HCT116 (cell line): Measurements from ENCODE around the gene PIK3R4. TPM values are rescaled to one million over a fixed set of nuclear protein-coding genes. Genes with fewer than 3 reads are reported as not detected.

Experiments used
- ATAC-seq: fragments of 200-7000 bp; cut with Tn5 transposase; 2 replicates; pipeline ENCODE4 v1.9.1; 2020; ENCODE audit warnings: mild to moderate bottlenecking, moderate library complexity
- BruUV-seq: library from RNA; stranded (reverse); fragments of 400-500 nt; replicated peaks from 2 replicates; lab custom pipeline; 2021; lab: Mats Ljungman, UMichigan
- CTCF ChIA-PET: fragments of 300-600 bp; sonication (Branson Sonifier 250); formaldehyde crosslinking; loops from one replicate; lab custom pipeline; 2021; ENCODE audit warnings: antibody characterized with exemption; lab: Charles Lee
- POLR2A ChIA-PET: fragments of 300-600, 350-600 bp; sonication (Branson Sonifier 250); formaldehyde crosslinking; loops from one replicate; lab custom pipeline; 2021; ENCODE audit warnings: antibody characterized with exemption; lab: Charles Lee
- RAD21 ChIA-PET, 2 experiments: fragments of 300-600 bp; sonication (Branson Sonifier 250); formaldehyde crosslinking; loops; one replicate each; lab custom pipeline; 2023; ENCODE audit warnings: low total read pairs in 2 of 2; ENCODE audit not compliant: uncharacterized antibody in 2 of 2, unreplicated experiment in 2 of 2, low non-redundant PET in 1 of 2; lab: Charles Lee
- DNase-seq: peaks from one replicate; pipeline ENCODE4 v3.0.0-alpha.2; 2010; ENCODE audit warnings: low read depth, low spot score
- H2AFZ ChIP-seq: fragments of 200-600 bp; shearing (Covaris generic), sonication (generic); 2 replicates; pipeline ENCODE4 v1.6.1; 2017; ENCODE audit warnings: low read depth, mixed run types, mixed read lengths, antibody characterized with exemption, low read length; ENCODE audit not compliant: poor library complexity, severe bottlenecking
- H3K27ac ChIP-seq: 2 replicates; pipeline ENCODE4 v1.5.1; 2012; ENCODE audit warnings: low read depth, low read length
- H3K27me3 ChIP-seq: fragments of 200-600 bp; sonication (generic); 2 replicates; pipeline ENCODE4 v1.6.1; 2016; ENCODE audit warnings: mixed run types, low read length, mixed read lengths; ENCODE audit not compliant: insufficient read depth
- H3K36me3 ChIP-seq, 2 experiments: fragments of 200-500 bp in 1 of 2; fragments of 200-600 bp in 1 of 2; sonication (Bioruptor generic) in 1 of 2; sonication (generic) in 1 of 2; 2 replicates each; pipeline versions ENCODE4 v1.5.1 to v1.6.1; 2014 to 2016; ENCODE audit warnings: low read length in 2 of 2, inconsistent platforms in 1 of 2, mixed read lengths in 1 of 2, mixed run types in 1 of 2; ENCODE audit not compliant: insufficient read depth in 2 of 2, control insufficient read depth in 1 of 2
- H3K4me1 ChIP-seq, 2 experiments: fragments of 200-600 bp in 1 of 2; sonication (generic) in 1 of 2; 2 replicates each; pipeline versions ENCODE4 v1.5.1 to v1.6.1; 2012 to 2017; ENCODE audit warnings: low read length in 2 of 2, inconsistent platforms in 1 of 2, mild to moderate bottlenecking in 1 of 2, mixed read lengths in 1 of 2, mixed run types in 1 of 2, moderate library complexity in 1 of 2; ENCODE audit not compliant: insufficient read depth in 2 of 2, control insufficient read depth in 1 of 2
- H3K4me2 ChIP-seq: fragments of 200-600 bp; sonication (generic); 2 replicates; pipeline ENCODE4 v1.6.1; 2017; ENCODE audit warnings: mixed run types, low read length, mixed read lengths
- H3K4me3 ChIP-seq, 2 experiments: fragments of 200-600 bp in 1 of 2; sonication (generic) in 1 of 2; replicated peaks in 1 of 2; 2 replicates each; pipeline ENCODE4 v1.5.1; 2011 to 2016; ENCODE audit warnings: low read length in 2 of 2, control low read depth in 1 of 2, low read depth in 1 of 2, mild to moderate bottlenecking in 1 of 2, mixed read lengths in 1 of 2, mixed run types in 1 of 2
- H3K79me2 ChIP-seq: fragments of 200-600 bp; sonication (generic); 2 replicates; pipeline ENCODE4 v1.6.1; 2017; ENCODE audit warnings: mild to moderate bottlenecking, mixed run types, low read length, moderate library complexity, mixed read lengths; ENCODE audit not compliant: insufficient read depth
- H3K9ac ChIP-seq: fragments of 200-600 bp; sonication (generic); 2 replicates; pipeline ENCODE4 v1.6.1; 2016; ENCODE audit warnings: low read length, mixed read lengths
- H3K9me2 ChIP-seq: fragments of 200-600 bp; sonication (generic), shearing (Covaris generic); 2 replicates; pipeline ENCODE4 v1.6.1; 2017; ENCODE audit warnings: mixed run types, mild to moderate bottlenecking, moderate library complexity; ENCODE audit not compliant: insufficient read depth
- H3K9me3 ChIP-seq, 2 experiments: fragments of 200-500 bp in 1 of 2; fragments of 200-600 bp in 1 of 2; sonication (Bioruptor generic) in 1 of 2; sonication (generic) in 1 of 2; 2 replicates each; pipeline ENCODE4 v1.6.1; 2014 to 2017; ENCODE audit warnings: low read length in 2 of 2, mixed read lengths in 2 of 2, inconsistent platforms in 1 of 2, low read depth in 1 of 2, mild to moderate bottlenecking in 1 of 2, mixed run types in 1 of 2, moderate library complexity in 1 of 2; ENCODE audit not compliant: control insufficient read depth in 1 of 2, insufficient read depth in 1 of 2
- H4K20me1 ChIP-seq: fragments of 200-600 bp; sonication (generic), shearing (Covaris generic); 2 replicates; pipeline ENCODE4 v1.6.1; 2017; ENCODE audit warnings: mixed run types, mild to moderate bottlenecking, moderate library complexity; ENCODE audit not compliant: insufficient read depth
- EGR1 ChIP-seq: IDR thresholded peaks from 2 replicates; pipeline ENCODE4 v1.6.1; 2012; ENCODE audit warnings: low read depth
- ELF1 ChIP-seq: IDR thresholded peaks from 2 replicates; pipeline ENCODE4 v1.6.1; 2012; ENCODE audit warnings: low read depth, borderline replicate concordance
- EZH2 ChIP-seq: fragments of 200-600 bp; sonication (generic); IDR thresholded peaks from 2 replicates; pipeline ENCODE4 v1.6.1; 2017; ENCODE audit warnings: antibody characterized with exemption, mixed run types
- EZH2phosphoT487 ChIP-seq: fragments of 200-600 bp; IDR thresholded peaks from 2 replicates; pipeline ENCODE4 v1.6.1; 2018; ENCODE audit warnings: antibody characterized with exemption, borderline replicate concordance
- FOSL1 ChIP-seq: IDR thresholded peaks from 2 replicates; pipeline ENCODE4 v1.6.1; 2012; ENCODE audit warnings: low read depth
- JUND ChIP-seq: IDR thresholded peaks from 2 replicates; pipeline ENCODE4 v1.6.1; 2012
- POLR2A ChIP-seq: IDR thresholded peaks from 2 replicates; pipeline ENCODE4 v1.7.0; 2011; ENCODE audit warnings: borderline replicate concordance; ENCODE audit not compliant: insufficient read depth, insufficient read length; ENCODE audit errors: extremely low read depth
- POLR2AphosphoS5 ChIP-seq: IDR thresholded peaks from 2 replicates; pipeline ENCODE4 v1.6.1; 2011; ENCODE audit warnings: mild to moderate bottlenecking, low read depth, low read length, moderate library complexity
- RAD21 ChIP-seq: IDR thresholded peaks from 2 replicates; pipeline ENCODE4 v1.6.1; 2012; ENCODE audit warnings: low read depth, mild to moderate bottlenecking
- SIN3A ChIP-seq: IDR thresholded peaks from 2 replicates; pipeline ENCODE4 v1.6.1; 2012; ENCODE audit warnings: low read depth
- SP1 ChIP-seq: IDR thresholded peaks from 2 replicates; pipeline ENCODE4 v1.6.1; 2012; ENCODE audit warnings: low read depth
- TCF7L2 ChIP-seq: IDR thresholded peaks from 2 replicates; pipeline ENCODE4 v1.7.0; 2011; ENCODE audit warnings: borderline replicate concordance, inconsistent platforms; ENCODE audit not compliant: insufficient read depth, insufficient read length; ENCODE audit errors: extremely low read depth
- YY1 ChIP-seq: IDR thresholded peaks from 2 replicates; pipeline ENCODE4 v1.6.1; 2011; ENCODE audit warnings: low read length, low read depth, moderate library complexity, mild to moderate bottlenecking; ENCODE audit not compliant: insufficient replicate concordance; ENCODE audit errors: extremely low read depth
- ZFX ChIP-seq: fragments of 450-650 bp; IDR thresholded peaks from 2 replicates; pipeline ENCODE4 v1.6.1; 2017
- ZNF274 ChIP-seq: fragments of 200-500 bp; sonication (Bioruptor generic); IDR thresholded peaks from 2 replicates; pipeline ENCODE4 v1.6.1; 2014; ENCODE audit warnings: mild to moderate bottlenecking, low read depth, low read length, inconsistent platforms
- intact Hi-C: fragments of 100-400 bp; cut with micrococcal nuclease; formaldehyde crosslinking; loops from 2 replicates; pipeline ENCODE4 v1.10.0; 2022
- total RNA-seq: library from RNA; stranded (reverse); gene quantifications from one replicate; pipeline ENCODE4 v1.2.1, GENCODE V29; 2021; ENCODE audit not compliant: unreplicated experiment
- TF ChIP-seq, protein P1 (sequence below): IDR thresholded peaks from 2 replicates; pipeline ENCODE4 v1.6.1; 2012
- TF ChIP-seq, protein P2 (sequence below): IDR thresholded peaks from 2 replicates; pipeline ENCODE4 v1.6.1; 2012
- TF ChIP-seq, protein P3 (sequence below): IDR thresholded peaks from 2 replicates; pipeline ENCODE4 v1.6.1; 2011; ENCODE audit warnings: mild to moderate bottlenecking, low read length, moderate library complexity; ENCODE audit not compliant: insufficient replicate concordance; ENCODE audit errors: extremely low read depth
- TF ChIP-seq, protein P4 (sequence below): IDR thresholded peaks from 2 replicates; pipeline ENCODE4 v1.6.1; 2012; ENCODE audit warnings: low read depth

Gene PIK3R4
- total RNA-seq, 1 experiment from 2014 or later = 23.5 TPM

DNA sequence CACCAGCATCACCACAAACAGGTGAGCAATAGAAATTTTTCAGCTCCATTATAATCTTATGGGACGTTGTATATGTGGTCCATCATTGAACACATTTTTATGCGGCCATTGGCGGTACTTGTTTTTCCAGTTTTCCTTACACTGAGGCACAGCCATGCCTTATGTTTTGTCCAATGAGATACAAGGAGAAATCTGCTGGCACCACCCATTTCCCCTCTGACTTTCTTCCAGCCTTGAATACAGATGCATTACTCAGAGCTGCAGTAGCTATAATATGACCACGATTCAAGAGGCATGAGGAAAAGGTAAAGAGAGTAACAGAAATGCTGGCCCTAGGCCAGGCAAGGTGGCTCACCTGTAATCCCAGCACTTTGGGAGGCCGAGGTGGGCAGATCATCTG lies 9.0 kb upstream of the PIK3R4 start (continued):
- TF ChIP-seq YY1 = no peak
- no peak for TF ChIP-seq JUND
- TF ChIP-seq, all 23 proteins: peak for 0

DNA sequence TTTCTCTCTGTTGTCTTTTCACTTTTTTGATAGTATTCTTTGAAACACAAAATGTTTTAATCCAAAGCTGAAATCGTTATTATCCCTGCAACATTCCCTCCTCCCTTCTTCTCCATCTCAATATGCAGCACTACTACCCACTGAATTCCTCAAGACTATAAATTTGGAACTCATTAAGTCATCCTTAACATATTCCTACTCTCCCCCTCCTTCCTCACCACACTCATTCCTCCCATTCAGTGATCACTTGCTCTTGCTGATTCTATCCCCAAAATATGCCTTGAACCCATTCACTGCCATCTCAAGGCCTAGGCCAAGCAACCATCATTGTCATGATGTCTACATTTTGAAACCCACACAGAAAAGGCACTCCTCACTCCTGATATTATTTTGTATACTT lies 2.4 kb upstream of the PIK3R4 start:
- BruUV-seq = no TSS peak
- H4K20me1 ChIP-seq = no peaks in the 10 kb centered on the region
- TF ChIP-seq SIN3A (no peak), RAD21 (no peak), EZH2 (no peak), YY1 (no peak), TCF7L2 (no peak), ZNF274 (no peak), POLR2A (no peak), EZH2phosphoT487 (no peak), ELF1 (no peak), EGR1 (no peak), JUND (no peak), ZFX (no peak), POLR2AphosphoS5 (no peak), FOSL1 (no peak), SP1 (no peak)
- TF ChIP-seq, protein P1, sequence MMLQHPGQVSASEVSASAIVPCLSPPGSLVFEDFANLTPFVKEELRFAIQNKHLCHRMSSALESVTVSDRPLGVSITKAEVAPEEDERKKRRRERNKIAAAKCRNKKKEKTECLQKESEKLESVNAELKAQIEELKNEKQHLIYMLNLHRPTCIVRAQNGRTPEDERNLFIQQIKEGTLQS = no peak
- TF ChIP-seq, protein P2, sequence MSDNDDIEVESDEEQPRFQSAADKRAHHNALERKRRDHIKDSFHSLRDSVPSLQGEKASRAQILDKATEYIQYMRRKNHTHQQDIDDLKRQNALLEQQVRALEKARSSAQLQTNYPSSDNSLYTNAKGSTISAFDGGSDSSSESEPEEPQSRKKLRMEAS = no peak
- TF ChIP-seq, protein P3, sequence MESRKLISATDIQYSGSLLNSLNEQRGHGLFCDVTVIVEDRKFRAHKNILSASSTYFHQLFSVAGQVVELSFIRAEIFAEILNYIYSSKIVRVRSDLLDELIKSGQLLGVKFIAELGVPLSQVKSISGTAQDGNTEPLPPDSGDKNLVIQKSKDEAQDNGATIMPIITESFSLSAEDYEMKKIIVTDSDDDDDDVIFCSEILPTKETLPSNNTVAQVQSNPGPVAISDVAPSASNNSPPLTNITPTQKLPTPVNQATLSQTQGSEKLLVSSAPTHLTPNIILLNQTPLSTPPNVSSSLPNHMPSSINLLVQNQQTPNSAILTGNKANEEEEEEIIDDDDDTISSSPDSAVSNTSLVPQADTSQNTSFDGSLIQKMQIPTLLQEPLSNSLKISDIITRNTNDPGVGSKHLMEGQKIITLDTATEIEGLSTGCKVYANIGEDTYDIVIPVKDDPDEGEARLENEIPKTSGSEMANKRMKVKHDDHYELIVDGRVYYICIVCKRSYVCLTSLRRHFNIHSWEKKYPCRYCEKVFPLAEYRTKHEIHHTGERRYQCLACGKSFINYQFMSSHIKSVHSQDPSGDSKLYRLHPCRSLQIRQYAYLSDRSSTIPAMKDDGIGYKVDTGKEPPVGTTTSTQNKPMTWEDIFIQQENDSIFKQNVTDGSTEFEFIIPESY = no peak
- TF ChIP-seq, protein P4, sequence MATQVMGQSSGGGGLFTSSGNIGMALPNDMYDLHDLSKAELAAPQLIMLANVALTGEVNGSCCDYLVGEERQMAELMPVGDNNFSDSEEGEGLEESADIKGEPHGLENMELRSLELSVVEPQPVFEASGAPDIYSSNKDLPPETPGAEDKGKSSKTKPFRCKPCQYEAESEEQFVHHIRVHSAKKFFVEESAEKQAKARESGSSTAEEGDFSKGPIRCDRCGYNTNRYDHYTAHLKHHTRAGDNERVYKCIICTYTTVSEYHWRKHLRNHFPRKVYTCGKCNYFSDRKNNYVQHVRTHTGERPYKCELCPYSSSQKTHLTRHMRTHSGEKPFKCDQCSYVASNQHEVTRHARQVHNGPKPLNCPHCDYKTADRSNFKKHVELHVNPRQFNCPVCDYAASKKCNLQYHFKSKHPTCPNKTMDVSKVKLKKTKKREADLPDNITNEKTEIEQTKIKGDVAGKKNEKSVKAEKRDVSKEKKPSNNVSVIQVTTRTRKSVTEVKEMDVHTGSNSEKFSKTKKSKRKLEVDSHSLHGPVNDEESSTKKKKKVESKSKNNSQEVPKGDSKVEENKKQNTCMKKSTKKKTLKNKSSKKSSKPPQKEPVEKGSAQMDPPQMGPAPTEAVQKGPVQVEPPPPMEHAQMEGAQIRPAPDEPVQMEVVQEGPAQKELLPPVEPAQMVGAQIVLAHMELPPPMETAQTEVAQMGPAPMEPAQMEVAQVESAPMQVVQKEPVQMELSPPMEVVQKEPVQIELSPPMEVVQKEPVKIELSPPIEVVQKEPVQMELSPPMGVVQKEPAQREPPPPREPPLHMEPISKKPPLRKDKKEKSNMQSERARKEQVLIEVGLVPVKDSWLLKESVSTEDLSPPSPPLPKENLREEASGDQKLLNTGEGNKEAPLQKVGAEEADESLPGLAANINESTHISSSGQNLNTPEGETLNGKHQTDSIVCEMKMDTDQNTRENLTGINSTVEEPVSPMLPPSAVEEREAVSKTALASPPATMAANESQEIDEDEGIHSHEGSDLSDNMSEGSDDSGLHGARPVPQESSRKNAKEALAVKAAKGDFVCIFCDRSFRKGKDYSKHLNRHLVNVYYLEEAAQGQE = no peak
- H3K9me3 ChIP-seq = no peaks in the 10 kb centered on the region
- no peaks in the 10 kb centered on the region for H3K9me2 ChIP-seq
- peak overlapping the region; percentile 74; the same call in 1 of the 2 replicates for H3K4me2 ChIP-seq
- no peak overlapping the region for H3K9ac ChIP-seq
- H2AFZ ChIP-seq = no peak overlapping the region
- H3K4me3 ChIP-seq = no peak overlapping the region
- ATAC-seq (no peak), DNase-seq (no peak)
- ChIA-PET CTCF (interaction anchor here (1.2 kb wide), 1 partner anchor 11 kb away, joined by 3 read pairs; no protein-coding TSS in a partner anchor), RAD21 (no interaction called here), POLR2A (no interaction called here)
- H3K36me3 ChIP-seq = peaks cover 0 to 5% of the 10 kb centered on the region in 2 experiments; a peak in 1 of 4 replicates
- H3K4me1 ChIP-seq = peaks cover 2 to 17% of the 10 kb centered on the region in 2 experiments; a peak in 2 of 4 replicates
- no peak overlapping the region for H3K27ac ChIP-seq
- intact Hi-C loops = loop anchor here (5.0 kb wide), 1 partner anchor 283 kb away; no protein-coding TSS in a partner anchor
- no peaks in the 10 kb centered on the region for H3K27me3 ChIP-seq
- peaks cover 26% of the 10 kb centered on the region for H3K79me2 ChIP-seq
